OCI-LY1 (cell line): Measurements from ENCODE around the gene MOB3A.

ENCODE experiments used
- H2AFZ ChIP-seq: fragments of 200-600 bp; sonication (generic), shearing (Covaris generic); 2 replicates; pipeline ENCODE4 v1.6.0; 2014; ENCODE audit warnings: antibody characterized with exemption, mild to moderate bottlenecking, low read length
- H3F3A ChIP-seq: fragments of 200-600 bp; sonication (generic), shearing (Covaris generic); 2 replicates; pipeline ENCODE4 v1.6.0; 2014; ENCODE audit warnings: mild to moderate bottlenecking, antibody characterized with exemption, low read length, moderate library complexity; ENCODE audit not compliant: insufficient read depth
- H3K27ac ChIP-seq: fragments of 200-600 bp; sonication (generic); 2 replicates; pipeline ENCODE4 v1.5.1; 2014; ENCODE audit warnings: low read length, mixed run types, mild to moderate bottlenecking, low read depth; ENCODE audit not compliant: poor library complexity, severe bottlenecking
- H3K27me3 ChIP-seq: fragments of 200-600 bp; sonication (generic); 2 replicates; pipeline ENCODE4 v1.6.0; 2014; ENCODE audit warnings: antibody characterized with exemption, mild to moderate bottlenecking, low read length, moderate library complexity; ENCODE audit not compliant: insufficient read depth
- H3K36me3 ChIP-seq: fragments of 200-600 bp; sonication (generic); 2 replicates; pipeline ENCODE4 v1.6.1; 2014; ENCODE audit warnings: mild to moderate bottlenecking, antibody characterized with exemption, low read length, moderate library complexity, mixed read lengths; ENCODE audit not compliant: insufficient read depth
- H3K4me1 ChIP-seq: fragments of 200-600 bp; sonication (generic); 2 replicates; pipeline ENCODE4 v1.5.1; 2014; ENCODE audit warnings: mild to moderate bottlenecking, low read length, moderate library complexity; ENCODE audit not compliant: insufficient read depth, severe bottlenecking
- H3K4me2 ChIP-seq: fragments of 200-600 bp; sonication (generic), shearing (Covaris generic); 2 replicates; pipeline ENCODE4 v1.6.1; 2014; ENCODE audit warnings: low read length
- H3K4me3 ChIP-seq: fragments of 200-600 bp; sonication (generic); 2 replicates; pipeline ENCODE4 v1.5.1; 2014; ENCODE audit warnings: low read length, low read depth, mild to moderate bottlenecking, mixed read lengths; ENCODE audit not compliant: poor library complexity, severe bottlenecking
- H3K79me2 ChIP-seq: fragments of 200-600 bp; shearing (Covaris generic); 2 replicates; pipeline ENCODE4 v1.6.1; 2016; ENCODE audit warnings: mixed run types, low read length, mixed read lengths; ENCODE audit not compliant: insufficient read depth
- H3K9ac ChIP-seq: fragments of 200-600 bp; sonication (generic), shearing (Covaris generic); 2 replicates; pipeline ENCODE4 v1.6.1; 2014; ENCODE audit warnings: mild to moderate bottlenecking, low read length, mixed read lengths
- H3K9me2 ChIP-seq: fragments of 200-600 bp; sonication (generic), shearing (Covaris generic); 2 replicates; pipeline ENCODE4 v1.6.1; 2014; ENCODE audit warnings: low read depth, mild to moderate bottlenecking, low read length, mixed read lengths
- H3K9me3 ChIP-seq: fragments of 200-600 bp; shearing (Covaris generic); 2 replicates; pipeline ENCODE4 v1.6.1; 2014; ENCODE audit warnings: low read length, mixed read lengths
- H4K20me1 ChIP-seq: fragments of 200-600 bp; sonication (generic), shearing (Covaris generic); 2 replicates; pipeline ENCODE4 v1.6.0; 2016; ENCODE audit warnings: mild to moderate bottlenecking, low read length; ENCODE audit not compliant: insufficient read depth
- EZH2 ChIP-seq: fragments of 200-600 bp; sonication (generic), shearing (Covaris generic); IDR thresholded peaks from 2 replicates; pipeline ENCODE4 v1.8.0; 2017; ENCODE audit warnings: borderline replicate concordance, mixed run types, mild to moderate bottlenecking, antibody characterized with exemption, low read length, moderate library complexity, mixed read lengths
- TF ChIP-seq, protein P1 (sequence below): fragments of 200-600 bp; sonication (generic), shearing (Covaris generic); IDR thresholded peaks from 2 replicates; pipeline ENCODE4 v1.5.1; 2017; ENCODE audit warnings: mild to moderate bottlenecking, antibody characterized with exemption, low read length, moderate library complexity, mixed read lengths

Gene MOB3A

DNA sequence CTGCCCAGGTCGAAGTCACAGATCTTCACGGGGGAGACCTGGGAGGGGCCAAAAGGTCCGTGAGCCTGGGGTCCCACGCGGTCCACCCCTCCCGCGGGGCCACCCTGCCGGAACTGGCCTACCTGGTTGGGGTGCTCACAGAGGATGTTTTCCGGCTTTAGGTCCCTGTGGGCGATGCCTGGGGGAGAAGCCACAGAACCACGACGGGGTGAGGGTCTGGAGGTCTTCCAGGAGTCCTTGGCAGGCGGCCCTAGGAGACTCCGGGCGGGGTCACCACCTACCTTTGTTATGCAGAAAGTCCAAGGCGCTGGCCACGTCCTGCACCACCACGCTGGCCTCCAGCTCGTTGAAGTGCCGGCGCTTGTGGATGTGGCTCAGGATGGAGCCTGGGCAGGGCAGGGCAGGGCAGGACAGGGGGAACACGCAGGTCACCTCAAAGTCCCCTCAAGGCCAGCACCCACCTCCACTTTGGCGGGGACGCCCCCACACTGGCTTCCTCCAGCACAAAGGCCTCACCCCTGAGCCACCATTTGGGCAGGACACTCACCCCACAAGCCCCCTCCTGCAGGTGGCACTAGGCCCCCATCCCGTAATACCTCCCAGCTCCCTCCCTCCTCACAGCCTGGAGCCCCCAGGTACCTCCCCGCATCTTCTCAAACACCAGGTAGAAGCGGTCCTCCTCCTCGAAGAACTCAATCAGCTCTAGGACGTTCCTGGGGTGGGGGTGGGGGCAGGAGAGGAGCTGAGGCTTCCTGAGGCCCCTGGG is 53.5 kb downstream of the MOB3A start:
- peak overlapping the region; percentile 83 for H3K9ac ChIP-seq
- H4K20me1 ChIP-seq: no peaks in the 10 kb centered on the region
- H3F3A ChIP-seq: 0 out of 2 replicates have a peak, but pooled peaks cover 1% of the 10 kb centered on the region
- H3K36me3 ChIP-seq: peaks cover 51% of the 10 kb centered on the region
- H3K9me3 ChIP-seq: no peaks in the 10 kb centered on the region
- H3K79me2 ChIP-seq: no peaks in the 10 kb centered on the region
- H3K9me2 ChIP-seq: no peaks in the 10 kb centered on the region
- peak overlapping the region; percentile 59 for H3K4me3 ChIP-seq
- peak overlapping the region; percentile 71 for H3K4me2 ChIP-seq
- TF ChIP-seq, protein P1, sequence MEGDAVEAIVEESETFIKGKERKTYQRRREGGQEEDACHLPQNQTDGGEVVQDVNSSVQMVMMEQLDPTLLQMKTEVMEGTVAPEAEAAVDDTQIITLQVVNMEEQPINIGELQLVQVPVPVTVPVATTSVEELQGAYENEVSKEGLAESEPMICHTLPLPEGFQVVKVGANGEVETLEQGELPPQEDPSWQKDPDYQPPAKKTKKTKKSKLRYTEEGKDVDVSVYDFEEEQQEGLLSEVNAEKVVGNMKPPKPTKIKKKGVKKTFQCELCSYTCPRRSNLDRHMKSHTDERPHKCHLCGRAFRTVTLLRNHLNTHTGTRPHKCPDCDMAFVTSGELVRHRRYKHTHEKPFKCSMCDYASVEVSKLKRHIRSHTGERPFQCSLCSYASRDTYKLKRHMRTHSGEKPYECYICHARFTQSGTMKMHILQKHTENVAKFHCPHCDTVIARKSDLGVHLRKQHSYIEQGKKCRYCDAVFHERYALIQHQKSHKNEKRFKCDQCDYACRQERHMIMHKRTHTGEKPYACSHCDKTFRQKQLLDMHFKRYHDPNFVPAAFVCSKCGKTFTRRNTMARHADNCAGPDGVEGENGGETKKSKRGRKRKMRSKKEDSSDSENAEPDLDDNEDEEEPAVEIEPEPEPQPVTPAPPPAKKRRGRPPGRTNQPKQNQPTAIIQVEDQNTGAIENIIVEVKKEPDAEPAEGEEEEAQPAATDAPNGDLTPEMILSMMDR: no peak
- TF ChIP-seq EZH2: no peak
- peaks cover 55% of the 10 kb centered on the region for H3K4me1 ChIP-seq
- H2AFZ ChIP-seq: no peak overlapping the region
- no peaks in the 10 kb centered on the region for H3K27me3 ChIP-seq
- peak overlapping the region; percentile 95 for H3K27ac ChIP-seq

DNA sequence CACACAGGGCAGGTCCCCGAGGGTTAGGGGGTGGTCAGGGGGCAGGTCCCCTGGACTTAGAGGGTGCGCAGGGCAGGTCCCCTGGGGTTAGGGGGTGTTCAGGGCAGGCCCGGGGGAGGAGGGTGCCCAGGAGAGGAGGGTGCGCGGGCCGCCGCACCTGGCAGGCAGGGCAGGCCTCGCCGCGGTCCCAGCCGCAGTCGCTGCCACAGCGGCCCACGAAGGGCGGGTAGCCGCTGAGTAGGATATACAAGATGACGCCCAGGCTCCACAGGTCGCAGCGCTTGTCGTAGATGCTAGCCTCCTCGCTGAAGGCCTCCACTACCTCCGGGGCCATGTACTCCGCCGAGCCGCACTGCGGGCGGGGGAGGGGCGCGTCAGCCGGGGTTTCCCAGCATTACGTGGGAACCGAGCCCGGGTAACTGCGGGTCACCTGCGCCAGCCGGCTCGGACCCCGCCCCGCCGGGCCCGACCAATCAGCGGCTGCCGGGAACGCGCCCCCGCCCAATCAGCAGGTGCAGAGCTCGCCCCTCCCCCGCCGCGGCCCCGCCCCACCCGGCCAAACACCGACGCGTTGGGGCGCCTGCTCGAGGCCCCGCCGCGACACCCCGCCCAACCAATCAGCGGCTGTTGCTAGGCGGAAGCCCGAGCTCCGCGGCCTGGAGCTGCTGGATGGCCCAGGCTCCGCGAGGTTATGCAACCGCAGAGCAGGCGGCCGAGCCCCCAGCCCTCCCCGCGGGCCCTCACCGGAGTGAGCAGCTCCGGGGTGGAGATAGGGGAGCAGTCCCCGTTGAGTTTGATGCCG is 54.2 kb downstream of the MOB3A start:
- Histone ChIP-seq H2AFZ (no peak overlapping the region), H3K27ac (peak overlapping the region; percentile 95), H3K36me3 (peaks cover 51% of the 10 kb centered on the region), H3K27me3 (no peaks in the 10 kb centered on the region), H3F3A (0 out of 2 replicates have a peak, but pooled peaks cover 5% of the 10 kb centered on the region), H3K4me3 (peak overlapping the region; percentile 77), H3K4me2 (peak overlapping the region; percentile 72), H3K79me2 (no peaks in the 10 kb centered on the region), H4K20me1 (no peaks in the 10 kb centered on the region), H3K9me3 (no peaks in the 10 kb centered on the region), H3K9me2 (no peaks in the 10 kb centered on the region), H3K4me1 (peaks cover 58% of the 10 kb centered on the region), H3K9ac (peak overlapping the region; percentile 94)
- TF ChIP-seq, protein P1: no peak
- TF ChIP-seq EZH2: no peak

DNA sequence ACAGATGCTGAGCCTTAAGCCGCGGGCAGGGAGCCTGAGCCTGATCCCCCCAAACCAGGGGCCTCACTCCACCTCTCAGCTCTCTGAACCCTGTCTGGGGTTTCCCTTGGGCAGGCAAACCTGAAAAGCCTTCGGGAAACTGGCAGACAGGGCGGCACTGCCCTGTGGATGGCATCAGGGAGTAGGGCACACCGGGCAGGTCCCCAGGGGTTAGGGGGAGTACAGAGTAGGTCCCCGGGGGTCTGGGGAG is 54.8 kb downstream of the MOB3A start:
- Histone ChIP-seq H3F3A (0 out of 2 replicates have a peak, but pooled peaks cover 5% of the 10 kb centered on the region), H2AFZ (no peak overlapping the region), H3K4me3 (peak overlapping the region; percentile 77), H3K36me3 (peaks cover 48% of the 10 kb centered on the region), H3K79me2 (no peaks in the 10 kb centered on the region), H3K9me2 (no peaks in the 10 kb centered on the region), H3K9me3 (no peaks in the 10 kb centered on the region), H3K9ac (peak overlapping the region; percentile 94), H3K27ac (peak overlapping the region; percentile 87), H3K4me2 (peak overlapping the region; percentile 72), H3K27me3 (no peaks in the 10 kb centered on the region), H3K4me1 (peaks cover 57% of the 10 kb centered on the region), H4K20me1 (no peaks in the 10 kb centered on the region)
- TF ChIP-seq, protein P1: no peak
- no peak for TF ChIP-seq EZH2
